Stimulated activated CD4-positive, alpha-beta T cell treated with anti-CD3 and anti-CD28 coated beads, Interleukin-1b, Interleukin-23, amount 100 ng/mL, for 4 hours (primary cell): ENCODE data around the gene RIMBP2.

Source experiments
- DNase-seq, 2 donors: peaks; one replicate each; pipeline ENCODE4 v3.0.0-alpha.2; 2020; ENCODE audit warnings: low read depth in 2 of 2

Gene RIMBP2

DNA sequence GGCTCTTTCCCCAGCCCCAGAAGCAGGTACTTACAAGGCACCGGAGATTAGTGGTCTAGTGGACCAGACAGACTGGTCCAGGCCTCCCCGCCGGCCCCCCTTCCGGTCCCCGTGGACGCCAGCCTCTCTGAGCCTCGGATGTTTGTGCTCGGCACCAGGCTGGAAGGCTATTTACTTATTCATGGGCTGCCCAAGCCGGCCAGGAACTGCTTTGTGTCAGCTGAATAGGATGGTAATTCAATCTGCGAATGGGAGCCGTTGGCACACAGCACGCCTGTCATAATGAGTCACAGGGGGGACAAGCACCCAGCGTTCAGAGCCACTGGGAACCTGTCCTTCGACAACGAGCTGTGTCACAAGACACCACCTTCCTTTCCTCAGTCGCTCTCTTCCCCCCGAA is 82.3 kb downstream of the RIMBP2 start:
- DNase-seq: no peak

DNA sequence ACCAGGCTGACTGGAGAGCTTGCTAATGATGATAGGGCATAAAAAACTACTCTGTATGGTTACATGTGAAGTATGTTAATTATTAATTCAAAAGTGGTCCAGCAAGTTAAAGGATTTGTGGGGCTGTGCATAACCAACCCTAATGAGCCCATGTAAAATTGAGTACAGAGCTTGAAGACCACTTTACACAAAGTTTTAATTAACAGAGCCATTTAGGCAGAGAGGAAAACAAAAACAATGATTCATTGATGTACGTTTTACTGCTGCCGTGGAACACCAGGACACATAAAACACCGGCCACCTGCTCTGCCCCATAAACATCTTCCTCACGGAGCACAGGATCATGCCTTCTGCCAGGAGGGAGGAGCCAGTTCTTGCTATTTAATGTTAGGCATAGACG is 83.5 kb downstream of the RIMBP2 start:
- no peak for DNase-seq

DNA sequence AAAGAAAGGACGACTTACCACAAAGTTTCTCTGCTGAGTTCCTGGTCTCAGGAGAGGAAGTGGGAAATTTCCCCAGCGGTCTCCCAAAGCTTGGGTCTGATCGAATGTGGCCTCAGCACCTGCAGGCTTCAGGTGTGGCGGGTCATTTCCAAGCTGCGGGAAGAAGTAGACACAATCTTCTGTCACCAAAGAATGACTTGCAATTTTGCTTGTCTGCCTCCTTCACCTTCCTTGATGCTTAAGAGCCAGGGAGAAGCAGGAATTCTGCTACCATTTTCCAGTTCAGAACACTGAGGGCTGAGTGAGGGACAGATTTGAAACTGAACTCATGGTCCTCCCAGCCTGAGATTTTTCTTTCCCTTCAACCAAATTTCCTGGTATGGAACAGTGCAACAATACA is 87.8 kb downstream of the RIMBP2 start:
- DNase-seq: no peak

DNA sequence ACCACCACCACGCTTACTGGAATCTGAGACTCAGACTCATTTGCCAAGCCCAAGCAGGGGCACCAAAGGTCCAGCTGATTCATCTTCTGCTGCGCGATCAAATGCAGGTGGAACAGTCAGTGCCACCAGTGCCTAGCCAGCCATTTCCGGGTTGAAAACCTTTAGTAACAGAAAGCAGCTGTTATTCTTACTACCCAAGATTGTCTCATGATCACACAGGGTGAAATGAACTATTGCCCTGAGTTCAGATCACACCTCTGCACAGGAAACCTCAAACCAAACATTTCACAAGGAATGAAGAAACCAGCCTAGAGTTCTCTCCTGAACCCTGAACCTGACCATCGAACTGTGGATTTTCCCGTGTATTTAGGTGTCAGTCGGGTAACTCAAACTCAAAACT is 88.9 kb downstream of the RIMBP2 start:
- no peak for DNase-seq

DNA sequence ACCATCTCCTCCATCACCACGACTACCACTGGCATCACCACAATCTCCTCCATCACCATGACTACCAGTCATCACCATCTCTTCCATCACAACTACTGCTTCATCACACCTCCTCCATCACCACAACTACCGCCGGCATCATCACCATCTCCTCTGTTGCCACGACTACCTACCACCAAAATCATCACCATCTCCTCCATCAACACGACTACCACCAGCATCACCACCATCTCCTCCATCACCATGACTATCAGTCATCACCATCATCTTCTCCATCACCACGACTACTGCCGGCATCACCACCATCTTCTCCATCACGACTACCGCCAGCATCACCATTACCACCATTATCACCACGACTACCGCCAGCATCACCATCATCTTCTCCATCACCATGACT is 89.5 kb downstream of the RIMBP2 start:
- DNase-seq: no peak

GRCh38 chr12:130625201-130625600 is 90.9 kb downstream of the RIMBP2 start:
- no peak for DNase-seq

GRCh38 chr12:130622803-130623202 is 93.3 kb downstream of the RIMBP2 start:
- no peak for DNase-seq

- no peak for DNase-seq
These were observed 94.3 kb downstream of the RIMBP2 start for GRCh38 chr12:130621696-130622298.

- no peak for DNase-seq
These were observed 95.3 kb downstream of the RIMBP2 start for GRCh38 chr12:130620756-130621155.

DNA sequence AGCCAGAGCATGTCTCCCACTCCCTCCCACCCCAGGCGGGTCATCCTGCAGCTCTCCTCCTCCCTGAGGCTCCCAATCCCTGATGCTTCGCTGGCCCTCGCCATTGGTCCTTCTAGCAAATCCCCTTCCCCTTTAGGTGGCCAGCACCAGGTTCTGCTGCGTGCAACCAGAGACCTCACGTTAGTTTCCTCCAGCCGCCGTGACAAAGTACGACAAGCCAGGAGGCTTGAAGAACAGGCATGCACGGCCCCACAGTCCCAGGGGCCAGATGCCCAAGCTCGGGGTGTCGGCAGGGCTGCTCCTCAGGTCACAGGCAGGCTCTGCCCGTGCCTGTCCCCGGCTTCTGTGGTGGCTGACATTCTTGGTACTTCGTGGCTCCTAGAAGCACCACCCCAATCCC is 95.8 kb downstream of the RIMBP2 start:
- no peak for DNase-seq

DNA sequence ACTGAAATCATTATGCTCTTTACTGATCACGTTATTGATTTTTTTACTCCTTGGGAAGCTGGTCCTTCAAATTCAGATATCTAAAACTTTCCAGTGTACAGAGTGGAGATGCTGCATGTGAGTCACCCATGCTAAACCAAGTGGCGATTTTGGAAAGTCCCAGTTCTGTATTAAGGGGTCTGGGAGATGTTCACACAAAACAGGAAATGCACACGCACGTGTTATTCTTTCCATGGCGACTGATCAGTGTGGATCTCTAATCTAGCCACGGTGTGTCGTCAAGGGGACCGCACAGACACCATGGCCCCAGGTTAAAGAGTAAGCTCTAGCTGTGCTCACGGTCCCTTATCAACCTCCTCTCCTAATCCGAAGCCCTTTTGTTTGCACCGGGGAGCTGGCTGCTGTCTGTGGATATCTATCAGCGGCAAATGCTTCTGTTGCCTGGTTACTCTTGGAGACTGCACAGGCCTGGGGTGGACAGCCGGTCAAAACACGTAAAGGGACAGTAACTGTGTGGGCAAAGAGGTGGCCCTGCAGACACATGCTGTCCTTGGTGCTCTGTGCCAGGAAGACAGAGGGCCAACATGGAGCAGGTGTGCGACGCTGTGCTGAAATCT is 96.6 kb downstream of the RIMBP2 start:
- no peak for DNase-seq

GRCh38 chr12:130617219-130617618 is 98.9 kb downstream of the RIMBP2 start:
- DNase-seq: no peak

DNA sequence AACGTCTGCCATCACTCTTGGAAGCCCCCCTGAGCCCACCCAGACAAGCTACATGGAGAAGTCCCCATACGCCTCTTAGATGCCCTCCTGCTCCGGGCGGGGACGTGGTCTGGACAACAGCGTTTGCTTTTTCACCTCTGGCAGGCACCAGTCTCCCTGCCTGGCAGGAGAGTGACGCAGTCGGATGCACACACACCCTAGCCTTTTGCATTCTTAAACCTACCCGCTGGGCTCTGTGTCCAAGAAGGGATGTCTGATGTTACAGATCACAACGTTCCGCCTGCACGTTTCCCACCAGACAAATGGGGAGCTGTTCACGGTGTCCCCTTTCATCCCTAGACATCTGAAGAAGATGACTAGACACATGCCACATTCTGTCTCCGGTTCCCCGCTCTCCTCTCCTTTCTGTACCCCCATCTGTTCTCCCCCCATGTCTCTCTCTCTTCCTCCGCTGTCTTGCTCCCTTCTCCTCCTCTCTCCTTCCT is 100.2 kb downstream of the RIMBP2 start:
- DNase-seq: no peak

DNA sequence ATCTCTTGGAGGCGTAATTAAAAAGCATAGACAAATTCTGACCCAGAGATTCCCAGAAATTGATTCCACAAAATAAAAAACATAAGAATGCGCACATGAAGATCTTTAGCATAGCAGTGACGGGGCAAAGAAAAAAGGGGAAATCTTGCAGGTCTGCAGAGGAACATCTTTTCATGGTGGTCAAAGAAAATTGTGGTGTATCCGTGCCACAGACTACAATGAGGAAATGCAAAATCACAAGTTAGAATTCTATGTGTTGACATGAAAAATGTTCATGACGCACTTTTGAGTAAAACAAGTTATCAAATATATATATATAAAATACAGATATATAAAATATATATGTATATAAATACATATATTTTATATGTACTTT is 101.6 kb downstream of the RIMBP2 start:
- DNase-seq: no peak

- no peak for DNase-seq
These were observed 102.1 kb downstream of the RIMBP2 start for GRCh38 chr12:130613831-130614529.

- DNase-seq: no peak
These were observed 103.0 kb downstream of the RIMBP2 start for GRCh38 chr12:130613131-130613530.

DNA sequence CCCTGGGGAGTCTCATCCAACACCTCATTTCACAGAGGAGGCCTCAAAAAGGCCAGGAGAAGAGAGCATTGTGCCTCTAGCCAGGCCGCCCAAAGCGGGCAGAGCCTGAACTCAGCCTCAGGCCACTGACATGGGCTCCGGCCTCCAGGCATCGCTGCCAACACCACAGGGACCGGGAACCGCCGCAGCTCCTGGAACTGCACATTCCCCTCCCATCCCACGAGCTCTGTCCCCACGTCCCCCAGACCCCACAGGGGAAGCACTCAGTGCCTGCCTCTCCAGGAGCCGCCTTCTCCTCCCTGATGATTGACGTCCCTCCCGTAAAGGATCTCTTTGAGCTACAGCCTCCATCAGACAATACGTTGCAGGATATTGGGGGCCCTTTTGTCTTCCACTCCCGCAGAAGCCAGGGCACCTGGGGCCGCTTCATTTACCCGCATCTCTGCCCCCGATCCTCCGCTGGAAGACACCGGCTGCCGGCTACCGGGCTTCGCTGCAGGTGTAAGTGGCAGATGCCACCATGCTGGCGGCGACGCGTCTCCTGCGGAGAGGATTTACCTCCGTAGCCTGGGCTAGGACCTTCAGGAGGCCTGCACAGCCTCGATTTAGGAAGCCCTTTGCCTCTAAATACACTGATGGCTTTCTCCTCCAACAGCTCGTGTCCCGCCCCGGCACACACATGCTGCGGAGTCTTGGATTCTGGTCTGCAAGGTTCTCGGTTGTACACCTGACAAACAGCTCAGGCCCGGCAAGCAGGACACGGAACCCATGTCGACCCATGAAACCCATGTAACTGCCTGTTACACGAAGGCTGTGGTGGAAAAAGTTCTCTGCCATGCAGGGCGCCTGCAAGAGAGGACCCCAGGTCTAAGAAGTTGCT is 104.8 kb downstream of the RIMBP2 start:
- no peak for DNase-seq

DNA sequence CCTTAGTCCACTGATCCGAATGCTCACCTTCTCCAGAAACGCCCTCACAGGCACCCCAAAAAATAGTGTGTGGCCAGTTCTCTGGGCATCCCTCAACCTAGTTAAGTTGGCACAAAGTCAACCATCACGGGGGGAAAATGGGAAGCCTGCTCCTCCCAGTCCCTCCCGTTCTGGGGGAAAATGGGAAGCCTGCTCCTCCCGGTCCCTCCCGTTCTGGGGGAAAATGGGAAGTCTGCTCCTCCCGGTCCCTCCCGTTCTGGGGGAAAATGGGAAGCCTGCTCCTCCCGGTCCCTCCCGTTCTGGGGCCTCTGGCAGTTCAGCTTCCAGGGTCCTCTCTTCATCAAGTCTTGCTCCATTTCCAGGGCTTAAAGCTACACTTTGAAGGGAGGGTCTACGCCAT is 106.1 kb downstream of the RIMBP2 start:
- no peak for DNase-seq

- no peak for DNase-seq
These were observed 107.3 kb downstream of the RIMBP2 start for GRCh38 chr12:130608831-130609230.

- no peak for DNase-seq
These were observed 108.0 kb downstream of the RIMBP2 start for GRCh38 chr12:130608132-130608531.

DNA sequence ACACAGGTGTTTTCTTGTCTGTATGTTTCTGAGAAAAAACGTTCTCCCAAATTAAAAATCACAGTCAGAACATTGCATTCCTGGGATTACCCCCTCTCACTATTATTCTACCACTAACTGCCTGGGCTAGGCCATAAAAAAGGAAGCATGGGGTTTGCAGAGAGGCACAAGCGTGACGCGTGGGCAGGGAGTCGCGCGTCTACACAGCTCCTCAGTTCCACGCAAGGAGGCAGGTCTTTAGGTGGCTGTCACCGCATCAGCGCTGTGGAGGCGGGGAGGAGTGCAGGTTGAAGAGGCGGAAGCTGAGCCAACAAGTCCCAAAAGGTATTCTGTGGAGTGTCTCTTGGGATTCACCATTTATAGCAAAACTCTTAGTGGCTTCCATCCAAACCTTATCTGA is 109.9 kb downstream of the RIMBP2 start:
- no peak for DNase-seq

DNA sequence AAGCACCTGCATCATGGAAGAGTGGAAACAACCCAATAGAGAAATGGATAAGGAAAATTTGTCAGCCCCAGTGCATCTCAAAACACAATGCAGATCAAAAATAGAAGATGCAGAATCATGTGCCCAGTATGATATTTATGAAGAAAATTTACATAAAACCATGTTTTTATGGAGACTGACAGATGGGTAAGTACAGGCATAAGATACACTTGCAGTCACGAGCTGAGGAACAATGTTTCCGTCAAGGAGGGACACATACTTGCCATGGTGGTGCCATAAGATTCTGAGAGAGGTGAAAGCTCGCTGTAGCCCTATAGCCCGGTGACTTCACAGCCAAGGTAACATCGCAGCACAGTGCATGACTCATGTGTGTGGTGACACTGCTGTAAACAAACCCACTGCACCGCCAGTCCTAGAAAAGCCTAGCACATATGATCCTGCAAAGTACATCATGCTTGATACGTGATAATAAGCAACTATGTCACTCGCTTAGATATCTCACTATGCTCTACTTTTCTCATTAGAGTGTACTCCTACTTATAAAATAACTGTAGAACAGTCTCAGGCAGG is 112.6 kb downstream of the RIMBP2 start:
- no peak for DNase-seq
